ENCODE data around the gene KCNH3. TPM values are rescaled to one million over a fixed set of nuclear protein-coding genes. Genes with fewer than 3 reads are reported as not detected.

Gene KCNH3
- total RNA-seq, 2 experiments from 2014 or later, result 2.4 to 3.3 TPM

DNA sequence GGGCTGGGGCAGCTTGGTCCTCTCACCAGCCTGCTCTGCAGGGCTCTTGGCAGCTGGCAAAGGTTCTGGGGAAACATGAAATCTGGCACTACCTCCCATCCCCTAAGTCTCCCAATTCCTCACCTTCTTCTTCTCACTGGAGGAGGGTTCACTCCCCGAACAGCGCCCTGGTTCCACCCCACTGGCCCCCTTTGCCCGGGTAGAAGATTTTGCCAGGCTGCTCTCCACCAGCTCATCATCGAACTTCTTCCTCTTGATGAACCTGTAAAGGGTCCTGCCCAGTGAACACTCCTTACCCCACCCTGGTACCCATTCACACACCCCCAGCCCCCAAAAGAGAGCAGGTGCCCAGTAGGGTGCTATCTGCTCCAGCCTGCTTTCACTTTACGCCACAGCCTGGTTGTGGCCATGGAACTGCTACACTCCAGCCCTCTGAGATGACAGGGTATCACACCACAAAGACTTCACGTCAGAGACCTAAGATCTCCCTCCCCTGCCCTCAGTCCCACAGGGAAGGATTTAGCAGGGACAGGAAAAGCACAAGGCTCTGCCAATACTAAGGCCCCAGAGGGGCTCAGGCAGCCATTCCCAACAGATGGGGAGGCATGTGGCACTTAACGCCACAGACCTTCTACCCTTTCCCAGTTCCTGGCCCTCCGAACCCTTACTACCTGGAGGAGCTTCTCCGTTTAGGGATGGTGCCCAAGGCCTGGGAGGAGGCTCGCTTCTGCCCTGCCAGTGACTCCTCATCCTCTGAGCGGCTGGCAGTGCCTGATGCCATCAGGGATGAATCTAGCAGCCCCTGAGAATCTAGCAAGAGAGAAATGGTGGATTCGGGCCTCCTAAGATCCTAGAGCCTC is 26.8 kb downstream of the KCNH3 start:
- ATAC-seq (no peak), DNase-seq (no peak)
- Mint-ChIP-seq H3K27me3 (no peaks in the 10 kb centered on the region), H3K36me3 (ENCODE audit: low read depth) (peaks cover 21% of the 10 kb centered on the region), H3K4me3 (no peak overlapping the region), H3K4me1 (peaks cover 35% of the 10 kb centered on the region), H3K27ac (no peak overlapping the region), H3K9me3 (ENCODE audit: low read depth) (no peaks in the 10 kb centered on the region)
- ChIA-PET POLR2A (no interaction called here), CTCF (no interaction called here)
- intact Hi-C loops (cut with DNase I, micrococcal nuclease), result loop anchor here (5.0 to 10.0 kb wide), 3 partner anchors 198 to 459 kb away; partner anchors contain the start of genes BCDIN3D (in 1 of the 2), RACGAP1 (in 1 of the 2) and SPATS2 (in 1 of the 2)

DNA sequence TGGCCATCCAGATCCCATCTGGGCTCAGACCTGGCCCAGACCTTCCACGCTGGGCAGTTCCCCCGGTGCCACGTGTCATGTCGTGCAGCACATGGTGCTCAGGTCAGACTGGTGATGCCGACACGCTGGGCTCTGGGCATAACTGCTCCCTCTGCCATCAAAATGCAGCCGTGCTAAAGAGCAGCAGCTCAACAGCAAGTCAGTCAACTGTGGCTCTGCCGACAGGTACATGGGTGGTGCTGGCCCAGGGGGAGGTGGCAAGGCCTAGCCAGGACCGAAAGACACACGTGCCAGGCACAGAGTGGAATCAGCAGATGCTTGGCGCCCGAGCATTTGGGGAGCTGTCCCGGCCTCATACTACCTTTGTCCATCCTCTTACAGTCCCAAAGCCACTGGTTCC is 27.5 kb downstream of the KCNH3 start:
- no peak for DNase-seq
- Mint-ChIP-seq H3K27ac (no peak overlapping the region), H3K4me3 (peak overlapping the region; percentile 90), H3K9me3 (ENCODE audit: low read depth) (no peaks in the 10 kb centered on the region), H3K4me1 (peaks cover 36% of the 10 kb centered on the region), H3K36me3 (ENCODE audit: low read depth) (peaks cover 17% of the 10 kb centered on the region), H3K27me3 (no peaks in the 10 kb centered on the region)
- no peak for ATAC-seq
- intact Hi-C loops (cut with DNase I, micrococcal nuclease), result loop anchor here (5.0 to 10.0 kb wide), 3 partner anchors 199 to 458 kb away; partner anchors contain the start of genes BCDIN3D (in 1 of the 2), RACGAP1 (in 1 of the 2) and SPATS2 (in 1 of the 2)
- ChIA-PET CTCF (interaction anchor here (0.6 to 1.7 kb wide), 5 partner anchors 14 to 552 kb away, joined by 3 to 8 read pairs (median 3); no protein-coding TSS in a partner anchor), POLR2A (no interaction called here)

DNA sequence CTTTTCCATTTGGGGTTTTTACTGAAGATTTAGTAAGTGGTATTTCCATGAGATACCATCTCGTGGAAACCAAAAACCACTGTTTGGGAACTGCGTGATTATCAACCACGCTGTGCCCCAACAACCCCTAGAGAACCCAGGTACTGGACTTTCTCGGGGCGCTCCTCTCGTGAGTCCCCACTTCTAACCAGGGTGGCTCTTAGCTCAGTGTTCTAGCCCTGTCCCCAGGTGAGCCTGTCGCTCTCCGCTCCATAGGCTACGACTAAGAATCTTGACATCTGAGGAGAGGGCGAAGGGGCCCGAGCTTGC is 28.4 kb downstream of the KCNH3 start:
- peaks cover 12% of the 10 kb centered on the region for H3K36me3 Mint-ChIP-seq (ENCODE audit: low read depth)
- DNase-seq (no peak), ATAC-seq (peak; percentile 31)
- POLR2A ChIA-PET, result interaction anchor here (0.7 to 1.2 kb wide), 3 partner anchors 19 to 284 kb away, joined by 4 to 5 read pairs (median 5); no protein-coding TSS in a partner anchor
- intact Hi-C loops (cut with DNase I, micrococcal nuclease), result loop anchor here (1.0 to 10.0 kb wide), 6 partner anchors 200 to 549 kb away; partner anchors contain the start of genes BCDIN3D (in 1 of the 2), PRKAG1 (in 1 of the 2), RACGAP1 (in 1 of the 2) and SPATS2 (in 1 of the 2)
- no peaks in the 10 kb centered on the region for H3K27me3 Mint-ChIP-seq
- no peaks in the 10 kb centered on the region for H3K9me3 Mint-ChIP-seq (ENCODE audit: low read depth)
- peak overlapping the region; percentile 90 for H3K4me3 Mint-ChIP-seq
- CTCF ChIA-PET, result interaction anchor here (0.6 to 1.7 kb wide), 7 partner anchors 13 to 553 kb away, joined by 3 to 8 read pairs (median 4); partner anchors contain the start of gene PRPF40B
- peaks cover 37% of the 10 kb centered on the region for H3K4me1 Mint-ChIP-seq
- H3K27ac Mint-ChIP-seq, result peak overlapping the region; percentile 95

DNA sequence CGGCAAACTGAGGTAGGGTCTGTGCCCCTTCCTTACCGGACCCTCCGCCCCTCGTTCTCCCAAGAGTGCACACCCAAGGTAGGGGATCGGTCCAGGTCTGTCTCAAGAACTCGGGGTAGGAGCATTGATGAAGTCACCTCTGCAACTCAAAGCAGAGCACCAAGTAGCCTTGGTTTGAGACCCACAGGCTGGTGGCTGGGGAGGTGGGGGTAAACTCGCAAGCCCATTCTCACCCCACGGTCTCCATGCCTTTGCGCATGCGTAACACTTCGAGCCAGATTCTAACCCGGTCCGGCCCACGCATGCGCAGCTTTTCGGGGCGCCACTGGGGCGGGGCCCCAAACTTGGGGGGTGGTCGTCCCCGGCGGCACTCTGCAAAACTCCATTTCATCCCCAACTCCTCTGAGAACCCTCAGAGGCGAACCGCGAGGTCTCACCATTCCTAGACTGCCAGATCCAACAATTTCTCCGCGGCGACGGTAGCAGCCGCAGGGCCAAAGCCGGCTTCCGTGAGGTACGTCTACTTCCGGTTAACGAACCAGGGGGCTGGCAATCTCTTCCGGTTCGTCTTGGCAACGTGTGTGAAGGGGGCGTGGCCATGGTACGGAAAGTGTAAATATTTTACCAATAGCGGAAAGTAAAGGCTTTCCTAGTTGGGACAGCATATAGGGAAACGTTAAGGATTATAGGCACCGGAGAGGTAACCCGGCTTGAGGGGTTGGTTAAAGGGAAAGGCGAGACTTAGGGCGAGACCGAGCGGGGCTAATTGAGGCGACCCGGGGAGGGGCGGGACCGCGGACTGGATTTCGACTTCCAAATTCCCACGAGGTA is 29.0 kb downstream of the KCNH3 start, which contains the start of gene MCRS1:
Gene MCRS1, minus strand, starts transcription at position 532 of the 831 bp plus-strand sequence. CDS start 1,411 bp downstream, outside the sequence.
- DNase-seq (peak; percentile 93), ATAC-seq (peak; percentile 88)
- intact Hi-C loops (cut with DNase I, micrococcal nuclease), result loop anchor here (1.0 to 10.0 kb wide), 16 partner anchors 55 to 599 kb away; partner anchors contain the start of genes PRPF40B (in 2 of the 2), SPATS2 (in 2 of the 2), BCDIN3D (in 1 of the 2) and CERS5 (in 1 of the 2)
- peak within 1 kb of the TSS; percentile 95 for H3K27ac Mint-ChIP-seq
- ChIA-PET POLR2A (interaction anchor here (0.6 to 1.2 kb wide), 2 partner anchors 19 to 133 kb away, joined by 3 to 5 read pairs; no protein-coding TSS in a partner anchor), CTCF (interaction anchor here (0.6 to 1.7 kb wide), 8 partner anchors 13 to 378 kb away, joined by 3 to 8 read pairs (median 4); partner anchors contain the start of gene PRPF40B)
- peak within 1 kb of the TSS; percentile 90 for H3K4me3 Mint-ChIP-seq
- H3K36me3 Mint-ChIP-seq (ENCODE audit: low read depth), result peaks cover 10% of the 10 kb centered on the region
- no peaks in the 10 kb centered on the region for H3K27me3 Mint-ChIP-seq
- no peaks in the 10 kb centered on the region for H3K9me3 Mint-ChIP-seq (ENCODE audit: low read depth)
- peaks cover 37% of the 10 kb centered on the region for H3K4me1 Mint-ChIP-seq

DNA sequence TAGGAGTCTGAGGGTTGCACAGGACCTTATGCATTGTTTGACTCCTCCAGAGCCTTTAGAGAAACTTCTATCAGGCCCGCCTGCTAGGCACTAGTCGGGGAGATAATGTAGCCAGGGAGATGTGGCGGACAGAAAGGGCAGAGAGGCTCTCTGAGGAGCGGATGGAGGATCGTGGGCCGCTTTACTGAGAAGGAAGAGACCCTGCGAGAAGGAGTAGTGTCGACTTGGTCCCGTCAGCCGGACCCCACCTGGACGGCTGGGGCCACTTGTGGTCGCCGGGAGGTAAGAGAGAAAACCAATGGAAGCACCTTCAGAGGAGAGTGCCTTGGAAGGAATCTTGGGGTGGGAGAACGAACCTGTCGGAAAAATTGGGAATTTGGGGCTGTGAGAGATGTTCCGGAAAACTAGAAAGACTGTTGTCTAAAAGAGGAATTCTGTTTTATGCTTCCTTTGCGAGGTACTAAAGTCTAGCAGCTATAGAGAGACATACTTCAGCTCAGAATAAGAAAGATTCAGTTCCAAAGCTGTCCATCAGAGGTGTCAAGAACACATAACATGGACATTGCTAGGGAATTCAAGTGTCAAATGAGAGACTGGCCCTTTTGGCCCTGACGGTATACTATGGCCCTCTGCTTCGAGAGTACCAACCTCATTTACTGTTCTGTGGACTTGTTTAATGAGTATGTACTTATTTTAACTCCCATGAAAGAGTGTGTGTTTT is 29.8 kb downstream of the KCNH3 start:
- peak overlapping the region; percentile 90 for H3K4me3 Mint-ChIP-seq
- peak; percentile 37 for ATAC-seq
- H3K4me1 Mint-ChIP-seq, result peaks cover 37% of the 10 kb centered on the region
- no peaks in the 10 kb centered on the region for H3K9me3 Mint-ChIP-seq (ENCODE audit: low read depth)
- ChIA-PET POLR2A (no interaction called here), CTCF (interaction anchor here (0.6 to 1.4 kb wide), 5 partner anchors 12 to 499 kb away, joined by 3 to 4 read pairs (median 3); partner anchors contain the start of gene RHEBL1)
- peaks cover 9% of the 10 kb centered on the region for H3K36me3 Mint-ChIP-seq (ENCODE audit: low read depth)
- H3K27ac Mint-ChIP-seq, result peak overlapping the region; percentile 95
- DNase-seq, result no peak
- intact Hi-C loops (cut with DNase I, micrococcal nuclease), result loop anchor here (1.0 to 10.0 kb wide), 13 partner anchors 54 to 599 kb away; partner anchors contain the start of genes PRPF40B (in 2 of the 2), SPATS2 (in 2 of the 2), BCDIN3D (in 1 of the 2) and CERS5 (in 1 of the 2)
- H3K27me3 Mint-ChIP-seq, result no peaks in the 10 kb centered on the region

DNA sequence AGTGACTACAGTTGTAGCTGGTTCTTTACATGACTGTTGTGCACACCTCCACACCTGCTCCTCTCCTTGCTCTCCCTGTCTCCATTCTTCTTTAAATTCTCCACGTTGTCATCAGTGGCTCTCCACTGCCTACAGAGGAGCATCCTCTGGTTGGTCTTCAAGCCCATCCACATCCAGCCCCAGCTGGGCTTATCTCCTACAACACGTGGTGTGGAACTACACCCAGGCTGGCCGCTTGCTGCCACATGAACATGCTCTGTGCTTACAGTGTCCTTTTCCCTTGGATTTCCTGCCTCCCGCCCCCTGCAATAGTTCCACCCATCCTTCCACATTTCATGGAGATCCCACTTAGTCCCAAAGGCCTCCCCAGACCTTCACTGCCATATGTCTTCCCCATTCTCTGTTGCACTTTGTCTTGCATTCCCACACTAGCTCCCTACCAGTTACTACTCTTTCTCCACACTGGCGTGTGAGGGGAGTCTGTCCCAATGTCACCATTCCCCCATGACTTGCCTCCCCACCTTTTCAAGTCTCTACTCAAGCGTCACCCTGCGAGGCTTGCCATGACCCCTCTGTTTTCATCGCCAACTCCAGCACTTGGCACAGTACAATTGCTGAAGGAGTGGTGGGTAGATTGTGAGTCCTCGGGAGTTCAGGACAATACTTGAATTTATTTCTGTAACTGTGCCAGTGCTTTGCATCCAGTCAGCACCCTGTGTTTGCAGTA is 38.9 kb downstream of the KCNH3 start:
- DNase-seq (no peak), ATAC-seq (no peak)
- Mint-ChIP-seq H3K36me3 (ENCODE audit: low read depth) (peaks cover 11% of the 10 kb centered on the region), H3K27ac (no peak overlapping the region), H3K9me3 (ENCODE audit: low read depth) (no peaks in the 10 kb centered on the region), H3K27me3 (no peaks in the 10 kb centered on the region), H3K4me3 (no peak overlapping the region), H3K4me1 (peaks cover 21% of the 10 kb centered on the region)
- ChIA-PET CTCF (interaction anchor here (0.5 to 1.3 kb wide), 2 partner anchors 37 to 107 kb away, joined by 3 to 5 read pairs; no protein-coding TSS in a partner anchor), POLR2A (no interaction called here)
- intact Hi-C loops (cut with DNase I, micrococcal nuclease), result no loop called here

DNA sequence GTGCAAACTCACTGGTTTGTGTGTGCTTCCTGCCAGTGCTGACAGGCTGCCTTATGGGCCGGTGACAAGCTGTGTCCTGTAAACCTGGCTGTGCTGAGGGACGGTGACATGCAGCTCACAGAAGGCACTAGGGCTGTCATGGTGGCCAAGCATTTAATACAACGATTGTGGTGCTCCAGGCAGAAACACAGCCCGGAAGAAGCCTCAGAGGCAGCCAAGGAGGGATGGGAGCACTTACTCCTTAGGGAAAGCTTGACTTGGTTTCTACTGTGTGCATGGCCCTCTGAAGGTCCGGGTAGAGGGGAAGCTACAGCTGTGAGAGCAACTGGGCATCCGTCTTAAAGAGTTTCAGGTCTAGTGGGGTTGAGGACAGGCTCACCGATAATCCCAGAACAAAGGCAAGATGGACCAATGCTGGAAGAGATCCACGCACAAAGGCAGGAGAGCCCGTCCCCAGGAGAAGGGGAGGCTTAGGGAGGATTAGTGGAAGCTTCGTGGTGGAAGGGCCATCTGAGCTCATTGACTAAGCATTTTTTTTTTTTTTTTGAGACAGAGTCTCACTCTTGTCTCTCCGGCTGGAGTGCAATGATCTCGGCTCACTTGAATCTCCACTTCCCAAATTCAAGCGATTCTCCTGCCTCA is 39.8 kb downstream of the KCNH3 start:
- POLR2A ChIA-PET, result no interaction called here
- Mint-ChIP-seq H3K27ac (no peak overlapping the region), H3K9me3 (ENCODE audit: low read depth) (no peaks in the 10 kb centered on the region), H3K36me3 (ENCODE audit: low read depth) (peaks cover 12% of the 10 kb centered on the region), H3K27me3 (no peaks in the 10 kb centered on the region), H3K4me3 (no peak overlapping the region), H3K4me1 (peaks cover 21% of the 10 kb centered on the region)
- DNase-seq (no peak), ATAC-seq (no peak)
- intact Hi-C loops (cut with DNase I, micrococcal nuclease), result no loop called here
- CTCF ChIA-PET, result interaction anchor here (0.6 to 3.2 kb wide), 4 partner anchors 26 to 1433 kb away, joined by 3 to 20 read pairs (median 4); partner anchors contain the start of gene SPATS2

DNA sequence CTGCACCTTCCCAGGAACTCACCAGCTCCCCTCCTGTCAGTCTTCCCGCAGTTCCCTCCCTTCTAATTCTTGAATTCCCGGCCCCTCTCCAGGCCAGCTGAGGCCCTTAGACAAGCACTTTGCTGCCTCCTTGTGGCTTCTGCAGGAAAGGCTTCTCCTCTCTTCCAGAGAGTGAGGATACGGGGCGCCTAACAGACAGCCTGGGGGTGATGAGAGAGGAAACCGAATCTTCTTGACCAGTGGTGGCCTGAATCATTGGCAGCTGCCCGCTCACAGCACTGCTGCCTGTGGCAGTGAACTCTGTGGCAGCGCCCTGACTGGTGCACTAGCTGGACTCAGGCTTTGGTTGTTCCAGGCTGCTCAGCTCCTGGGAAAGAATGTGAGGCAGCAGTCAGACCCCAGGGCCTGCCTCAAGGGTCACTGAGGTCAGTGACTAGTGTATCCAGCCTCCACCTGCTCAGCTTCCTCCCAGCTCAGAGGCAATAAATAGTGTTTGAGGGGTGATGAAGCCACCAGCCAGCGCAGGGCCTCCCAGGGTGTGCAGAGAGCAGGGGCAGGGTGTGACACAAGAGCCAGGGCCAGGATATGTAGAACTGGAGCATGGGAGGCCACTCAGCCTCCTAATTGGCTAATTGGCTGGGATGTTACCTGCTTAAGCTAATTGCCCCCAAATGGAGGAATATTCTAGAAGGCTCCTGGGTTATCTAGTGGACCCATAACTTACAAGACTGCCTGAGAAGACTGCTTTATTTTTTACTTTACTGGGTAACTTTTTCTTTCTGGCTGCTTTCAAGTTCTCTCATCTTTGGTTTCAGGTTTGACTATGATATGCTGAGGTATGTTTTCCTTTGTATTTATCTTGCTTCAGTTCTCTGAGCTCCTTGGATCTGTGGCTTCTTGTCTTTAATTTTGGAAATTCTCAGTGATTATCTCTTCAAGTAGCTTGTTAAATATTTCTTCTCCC is 42.0 kb downstream of the KCNH3 start:
- DNase-seq (peak; percentile 77), ATAC-seq (peak; percentile 84)
- Mint-ChIP-seq H3K4me1 (peaks cover 21% of the 10 kb centered on the region), H3K27me3 (no peaks in the 10 kb centered on the region), H3K9me3 (ENCODE audit: low read depth) (no peaks in the 10 kb centered on the region), H3K27ac (peak overlapping the region; percentile 68), H3K36me3 (ENCODE audit: low read depth) (peaks cover 11% of the 10 kb centered on the region), H3K4me3 (no peak overlapping the region)
- intact Hi-C loops (cut with DNase I, micrococcal nuclease), result loop anchor here in 1 of 2 experiments (1.0 to 2.0 kb wide), 3 partner anchors 42 to 223 kb away; partner anchors contain the start of gene PRPF40B
- ChIA-PET POLR2A (interaction anchor here (0.6 kb wide), 1 partner anchor 182 kb away, joined by 3 read pairs; no protein-coding TSS in a partner anchor), CTCF (interaction anchor here (0.6 to 3.2 kb wide), 33 partner anchors 10 to 695 kb away, joined by 3 to 20 read pairs (median 3); partner anchors contain the start of genes DNAJC22 and FAM186B)

Data from activated CD4-positive, alpha-beta T cell treated with anti-CD3 and anti-CD28 coated beads for 36 hours (primary cell).